ENCODE results near the gene NOTUM.
"Not testable (repeated sequence)": the region's sequence is repeated elsewhere in the genome, so short reads cannot be mapped to it uniquely, and the experiment has no call there.

Gene NOTUM

DNA sequence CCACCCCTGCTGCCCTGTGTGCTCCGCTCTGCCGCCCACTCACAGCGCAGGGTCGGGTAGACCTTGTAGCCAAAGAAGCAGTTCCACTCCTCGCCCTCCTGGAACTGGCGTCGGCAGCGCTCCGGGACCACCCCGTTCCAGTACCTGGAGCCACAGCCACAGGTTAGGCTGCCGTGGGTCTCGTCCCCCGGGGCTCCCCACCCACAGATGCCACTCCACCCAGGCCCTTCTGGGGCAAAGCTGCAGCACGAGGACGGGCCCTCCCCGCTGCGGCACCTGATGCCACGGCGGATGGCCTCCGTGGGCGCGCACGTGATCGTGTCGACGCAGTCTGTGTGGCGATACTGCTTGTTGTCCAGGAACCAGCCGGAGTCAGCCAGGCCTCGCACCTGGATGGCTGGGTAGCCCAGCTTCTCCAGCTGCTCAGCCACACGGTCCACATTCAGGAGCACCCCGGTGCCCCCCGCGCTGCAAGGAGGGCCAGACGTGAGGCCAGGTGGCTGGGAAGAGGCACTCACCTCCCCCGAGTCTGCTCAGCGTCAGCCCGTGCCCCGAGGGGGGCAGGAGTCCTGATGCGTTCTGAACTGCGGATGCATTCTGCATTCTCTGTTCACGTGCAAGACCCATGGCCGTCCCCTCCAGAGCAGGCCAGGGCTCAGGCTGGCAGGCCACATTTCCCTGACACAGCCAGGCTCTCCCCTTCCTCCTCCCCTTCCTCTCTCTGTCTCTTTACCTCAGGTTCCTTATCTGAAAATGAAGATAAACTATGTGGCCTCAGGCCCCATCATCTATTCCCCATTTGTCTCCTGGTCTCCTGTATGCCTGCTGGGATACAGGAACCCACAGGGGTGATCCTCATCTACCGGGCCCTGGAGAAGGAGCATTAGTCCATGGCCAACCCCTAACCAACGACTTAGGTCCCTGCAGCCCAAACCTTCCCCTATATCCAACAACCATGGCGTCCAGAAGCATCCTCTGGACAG, 4.1 kb downstream of the NOTUM start:
- DNase-seq: no peak

DNA sequence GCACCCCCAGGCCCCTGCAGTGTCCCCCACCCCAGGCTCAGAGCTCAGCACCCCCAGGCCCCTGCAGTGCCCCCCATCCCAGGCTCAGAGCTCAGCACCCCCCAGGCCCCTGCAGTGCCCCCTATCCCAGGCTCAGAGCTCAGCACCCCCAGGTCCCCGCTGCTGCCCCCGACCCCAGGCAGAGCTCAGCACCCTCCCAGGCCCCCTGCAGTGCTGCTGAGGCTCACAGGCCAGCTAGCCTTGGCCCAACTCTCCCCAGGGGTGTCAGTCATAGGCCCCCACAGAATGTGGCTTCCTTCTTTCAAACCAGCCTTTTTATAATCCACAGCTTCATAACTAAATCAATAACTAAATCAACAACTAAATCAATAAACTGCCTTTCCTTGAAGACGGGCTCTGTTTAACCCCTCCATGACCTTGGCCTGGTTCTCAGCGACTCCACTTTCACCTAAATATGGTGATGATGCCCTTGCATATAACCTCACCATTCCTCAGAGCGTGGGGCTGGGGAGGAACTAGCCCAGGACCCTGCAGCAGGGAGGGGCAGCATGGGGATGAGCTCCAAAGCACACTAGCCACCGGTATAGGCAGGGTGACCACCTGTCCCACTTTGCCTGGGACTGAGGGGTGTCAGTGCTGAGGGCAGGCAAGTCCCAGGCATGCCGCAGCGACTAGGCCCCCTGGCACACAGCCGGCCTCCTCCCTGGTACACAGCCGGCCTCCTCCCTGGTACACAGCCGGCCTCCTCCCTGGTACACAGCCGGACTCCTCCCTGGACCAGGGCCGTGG, 5.0 kb downstream of the NOTUM start:
- no peak for DNase-seq

DNA sequence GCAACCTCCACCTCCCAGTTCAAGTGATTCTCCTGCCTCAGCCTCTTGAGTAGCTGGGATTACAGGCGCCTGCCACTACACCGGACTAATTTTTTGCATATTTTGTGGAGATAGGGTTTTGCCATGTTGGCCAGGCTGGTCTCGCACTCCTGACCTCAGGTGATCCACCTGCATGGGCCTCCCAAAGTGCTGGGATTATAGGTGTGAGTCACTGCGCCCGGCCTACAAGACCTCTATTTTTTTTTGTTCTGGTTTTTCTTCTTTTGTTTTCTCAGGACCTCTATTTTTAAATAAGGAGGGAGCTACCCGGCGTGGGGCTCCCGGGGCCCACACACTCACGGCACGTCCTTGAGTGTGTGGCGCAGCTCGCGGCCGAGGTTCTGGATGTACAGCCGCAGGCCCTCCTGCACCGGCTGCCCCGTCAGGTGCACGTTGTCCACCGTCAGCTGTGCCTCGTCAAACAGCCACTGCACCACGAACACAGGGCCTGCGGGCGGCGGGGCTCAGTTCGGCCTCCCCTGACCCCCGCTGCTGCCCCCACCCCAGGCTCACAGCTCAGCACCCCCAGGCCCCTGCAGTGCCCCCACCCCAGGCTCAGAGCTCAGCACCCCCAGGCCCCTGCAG, 5.8 kb downstream of the NOTUM start:
- no peak for DNase-seq

DNA sequence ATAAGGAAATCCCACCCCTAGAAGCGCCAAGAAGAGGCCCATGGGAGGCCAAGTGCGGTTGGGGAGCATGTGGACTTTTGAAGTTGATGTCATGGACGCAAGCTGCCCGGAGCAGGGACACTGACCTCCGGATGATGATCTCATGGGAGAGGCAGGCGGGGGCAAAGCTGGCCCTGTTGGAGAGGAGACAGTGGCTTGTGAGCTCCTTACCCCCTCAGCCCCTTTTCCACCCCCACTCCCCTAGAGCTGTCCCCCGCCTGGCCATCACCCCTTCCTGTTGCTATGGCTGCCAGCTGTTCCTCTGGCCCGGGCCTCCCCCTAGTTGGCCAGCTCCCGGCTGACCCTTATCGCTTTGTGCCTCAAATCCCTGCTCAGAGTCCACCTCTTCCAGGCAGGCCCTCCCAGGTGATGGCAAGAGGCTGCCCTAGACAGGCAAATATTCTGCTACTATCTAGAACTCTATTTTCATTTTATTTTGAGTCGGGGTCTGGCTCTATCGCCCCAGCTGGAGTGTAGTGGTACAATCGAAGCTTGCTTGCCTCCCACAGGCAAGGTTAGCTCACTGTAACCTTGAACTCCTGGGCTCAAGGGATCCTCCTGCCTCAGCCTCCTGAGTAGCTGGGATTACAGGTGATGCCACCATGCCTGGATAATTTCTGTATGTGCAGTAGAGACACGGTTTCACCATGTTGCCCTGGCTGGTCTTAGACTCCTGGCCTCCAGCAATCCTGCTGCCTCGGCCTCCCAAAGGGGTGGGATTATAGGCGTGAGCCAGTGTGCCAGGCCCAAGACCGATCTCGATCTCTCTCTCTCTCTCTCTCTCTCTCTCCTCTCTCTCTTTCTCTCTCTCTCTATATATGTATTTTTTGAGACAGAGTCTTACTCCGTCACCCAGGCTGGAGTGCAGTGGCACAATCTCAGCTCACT, 6.6 kb downstream of the NOTUM start:
- no peak for DNase-seq

DNA sequence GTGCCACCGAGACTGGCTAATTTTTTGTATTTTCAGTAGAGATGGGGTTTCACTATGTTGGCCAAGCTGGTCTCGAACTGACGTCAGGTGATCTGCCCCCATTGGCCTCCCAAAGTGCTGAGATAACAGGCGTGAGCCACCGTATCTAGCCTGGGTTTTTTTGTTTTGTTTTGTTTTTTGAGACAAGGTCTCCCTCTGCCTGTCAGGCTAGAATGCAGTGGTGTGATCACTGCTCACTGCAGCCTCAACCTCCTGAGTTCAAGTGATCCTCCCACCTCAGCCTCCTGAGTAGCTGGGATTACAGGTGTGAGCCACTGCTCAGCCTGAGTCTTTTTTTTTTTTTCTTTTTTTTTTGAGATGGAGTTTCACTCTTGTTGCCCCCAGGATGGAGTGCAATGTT, 7.5 kb downstream of the NOTUM start:
- DNase-seq: not testable (repeated sequence)

DNA sequence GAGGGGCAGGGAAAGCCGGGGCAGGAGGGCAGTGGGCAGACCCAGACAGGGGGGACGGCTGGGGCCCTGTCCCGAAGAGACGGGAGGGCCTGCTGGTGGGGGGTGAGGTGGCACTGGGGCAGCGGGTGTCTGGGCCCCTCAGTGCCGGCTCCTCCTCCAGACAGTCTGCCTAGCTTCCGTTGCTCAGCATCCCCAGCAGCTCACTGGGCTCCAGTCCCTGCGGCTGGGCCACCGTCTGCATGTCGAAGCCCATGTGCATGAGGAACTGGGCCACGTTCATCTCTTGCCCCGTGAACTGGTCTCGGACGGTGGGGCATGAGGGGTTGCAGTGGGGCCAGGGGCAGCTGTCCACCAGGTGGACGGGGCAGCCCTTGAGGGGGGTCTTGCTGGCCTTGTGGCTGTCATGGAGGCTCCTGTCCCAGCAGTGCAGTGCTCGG, 8.2 kb downstream of the NOTUM start:
- no peak for DNase-seq

DNA sequence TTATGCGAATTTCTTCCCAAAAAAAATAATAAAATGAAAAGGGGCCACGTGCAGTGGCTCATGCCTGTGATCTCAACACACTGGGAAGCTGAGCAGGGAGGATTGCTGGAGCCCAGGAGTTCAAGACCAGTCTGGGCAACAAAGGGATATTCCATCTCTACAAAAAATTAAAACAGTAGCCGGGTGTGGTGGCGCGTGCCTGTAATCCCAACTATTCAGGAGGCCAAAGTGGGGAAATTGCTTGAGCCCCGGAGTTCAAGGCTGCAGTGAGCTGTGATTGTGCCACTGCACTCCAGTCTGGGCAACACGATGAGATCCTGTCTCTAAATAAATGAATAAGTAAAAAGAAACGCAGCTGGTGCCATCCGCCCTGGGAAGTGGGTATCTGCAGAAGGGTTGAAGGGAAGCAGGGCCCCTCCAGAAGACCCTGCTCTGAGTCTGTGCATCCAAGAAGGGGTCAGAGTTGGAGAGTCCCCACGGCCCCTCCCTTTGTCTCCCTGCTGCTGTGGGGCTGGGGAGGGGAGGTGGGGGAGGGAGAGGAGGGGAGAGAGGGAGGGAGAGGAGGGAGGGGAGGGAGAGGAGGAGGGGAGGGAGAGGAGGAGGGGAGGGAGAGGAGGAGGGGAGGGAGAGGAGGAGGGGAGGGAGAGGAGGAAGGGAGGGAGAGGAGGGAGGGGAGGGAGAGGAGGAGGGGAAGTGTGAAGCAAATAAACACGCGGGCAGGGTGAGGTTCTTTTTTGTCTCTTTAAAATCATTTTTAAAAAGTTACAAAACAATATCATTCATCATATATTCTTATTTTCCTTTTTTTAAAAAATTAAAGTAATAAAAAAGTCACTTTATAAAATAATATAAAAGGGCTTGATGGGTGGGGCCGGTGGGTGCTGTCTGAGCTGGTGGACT, 9.0 kb downstream of the NOTUM start:
- DNase-seq: no peak

DNA sequence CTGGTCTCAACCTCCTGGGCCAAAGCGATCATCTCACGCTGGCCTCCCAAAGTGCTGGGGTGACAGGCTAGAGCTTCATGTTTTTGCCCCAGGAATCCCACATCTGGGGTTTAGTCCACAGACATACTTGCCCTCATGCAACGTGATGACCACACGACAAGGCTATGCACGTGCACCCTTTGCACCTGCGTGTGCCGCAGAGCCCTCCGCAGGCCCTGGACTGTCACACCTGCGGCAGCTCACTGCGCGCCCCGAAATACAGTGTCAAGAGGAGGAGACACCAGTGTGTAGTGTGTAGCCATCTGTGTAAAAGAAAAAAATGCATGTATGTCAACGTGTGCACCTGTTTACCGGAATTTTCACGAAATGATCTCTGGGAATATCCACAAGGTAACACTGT, 10.5 kb downstream of the NOTUM start:
- DNase-seq: no peak

DNA sequence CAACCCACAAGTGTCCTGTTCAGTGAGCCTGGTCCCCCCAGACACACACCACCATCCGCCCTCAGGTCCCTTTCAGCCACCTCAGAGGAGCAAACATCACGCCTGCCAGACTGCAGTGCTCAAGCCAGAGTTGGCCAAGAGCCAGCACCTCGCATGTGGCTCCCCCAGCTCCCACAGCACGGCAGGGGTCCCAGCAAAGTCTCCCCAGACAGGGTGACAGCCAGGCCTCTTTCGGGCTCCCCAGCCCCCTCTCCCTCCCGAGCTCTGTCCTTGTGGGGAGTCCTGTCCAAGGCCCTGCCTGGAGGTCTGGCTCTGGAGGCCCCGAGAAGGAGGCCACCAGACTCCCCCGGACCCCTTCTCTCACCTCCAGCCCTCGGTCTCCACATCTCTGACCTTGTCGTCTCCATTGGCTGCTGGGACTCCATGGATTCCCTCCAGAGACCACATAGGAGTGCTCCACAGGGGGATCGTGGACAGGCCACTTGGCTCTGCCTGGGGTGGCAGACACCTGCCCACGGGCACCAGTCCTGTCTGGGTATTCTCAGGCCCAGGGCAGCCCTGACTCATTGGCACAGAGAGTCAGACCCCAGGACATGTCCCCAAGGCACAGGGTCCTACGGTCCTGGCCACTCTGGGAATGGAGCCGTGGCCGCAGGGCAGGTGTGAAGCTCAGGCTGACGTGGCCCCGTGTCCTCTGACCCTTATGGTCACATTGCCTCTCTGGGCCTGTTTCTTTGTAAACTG, 12.2 kb downstream of the NOTUM start:
- no peak for DNase-seq

DNA sequence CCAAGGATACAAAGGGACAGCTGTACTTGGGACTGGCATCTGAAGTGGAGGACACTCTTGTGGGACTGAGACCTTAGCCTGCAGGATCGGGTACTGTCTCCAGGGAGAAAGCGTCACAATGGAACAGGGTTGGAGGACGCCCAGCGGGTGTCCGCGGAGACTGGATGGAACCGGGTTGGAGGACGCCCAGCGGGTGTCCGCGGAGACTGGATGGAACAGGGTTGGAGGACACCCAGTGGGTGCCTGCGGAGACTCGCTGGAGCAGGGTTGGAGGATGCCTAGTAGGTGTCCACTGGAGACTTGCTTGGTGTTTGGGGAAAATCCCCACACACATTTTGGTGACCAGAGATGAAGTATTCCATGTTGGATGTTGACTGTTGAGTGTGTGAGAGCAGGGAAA, 13.8 kb downstream of the NOTUM start, which contains the start of gene MYADML2:
TSS of gene MYADML2 (minus strand) at position 45 of the 400 bp plus-strand sequence. CDS start 5,492 bp downstream, outside the sequence.
- no peak for DNase-seq

DNA sequence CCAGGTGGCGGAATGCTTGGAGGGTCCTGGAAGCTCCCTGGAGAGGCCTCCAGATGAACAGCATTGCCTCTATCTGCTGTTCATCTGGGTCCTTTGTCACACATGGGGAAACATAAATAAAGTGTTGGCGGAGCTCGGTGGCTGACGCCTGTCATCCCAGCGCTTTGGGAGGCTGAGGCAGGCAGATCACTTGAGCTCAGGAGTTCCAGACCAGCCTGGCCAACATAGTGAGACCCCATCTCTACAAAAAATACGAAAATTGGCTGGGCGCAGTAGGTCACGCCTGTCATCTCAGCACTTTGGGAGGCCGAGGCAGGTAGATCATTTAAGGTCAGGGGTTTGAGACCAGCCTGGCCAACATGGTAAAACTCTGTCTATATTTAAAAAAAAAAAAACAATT, 16.1 kb downstream of the NOTUM start:
- no peak for DNase-seq

DNA sequence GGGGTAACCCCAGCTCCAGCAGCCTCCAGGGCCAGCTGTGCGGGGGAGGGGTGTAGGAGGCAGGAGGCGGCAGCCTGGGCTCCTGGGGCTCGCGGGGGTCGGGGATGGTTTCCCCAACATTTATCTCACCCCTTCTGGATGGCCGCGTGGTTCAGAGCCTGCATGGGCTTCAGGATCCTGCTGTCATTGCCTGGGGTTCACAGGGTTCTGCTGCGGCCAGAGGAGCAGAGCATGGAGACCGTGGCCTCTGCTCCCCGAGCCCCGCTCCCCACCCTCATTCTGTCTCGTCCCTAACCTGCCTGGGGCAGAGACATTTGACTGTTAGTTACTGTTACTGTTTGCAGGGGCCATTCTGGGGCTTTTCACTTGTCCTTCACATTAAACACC, 18.8 kb downstream of the NOTUM start:
- no peak for DNase-seq

DNA sequence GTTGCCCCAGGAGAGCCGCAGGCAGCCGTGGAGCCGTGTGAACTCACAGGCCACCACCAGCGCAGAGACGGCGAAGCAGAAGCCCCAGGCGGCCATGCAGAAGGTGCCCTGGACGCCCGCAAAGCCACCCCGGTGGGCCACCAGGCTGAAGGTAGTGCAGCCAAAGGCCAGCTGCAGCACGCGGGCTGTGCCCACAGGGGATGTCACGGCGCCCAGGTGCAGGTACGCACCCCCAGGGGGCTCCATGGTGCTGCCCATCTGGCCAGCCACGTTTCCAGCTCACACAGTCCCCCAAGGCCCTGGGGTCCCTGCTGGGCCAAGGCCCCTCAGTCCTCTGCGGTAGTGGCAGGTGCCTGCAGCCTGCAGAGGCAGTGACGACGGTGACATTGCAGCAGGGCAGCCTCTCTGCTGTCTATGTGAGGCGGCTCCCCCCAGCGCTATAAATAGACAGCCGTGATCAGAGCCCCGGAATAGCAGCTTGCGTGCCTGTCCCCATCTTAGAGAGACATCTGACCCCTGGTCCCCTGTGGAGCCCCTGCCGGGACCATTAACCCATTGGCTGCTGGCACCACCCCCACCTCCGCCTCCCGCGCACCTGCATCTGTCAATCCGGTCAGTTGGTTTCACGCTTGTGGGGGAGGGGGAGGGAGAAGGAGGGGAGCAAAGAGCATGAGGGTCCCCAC, 19.4 kb downstream of the NOTUM start:
- DNase-seq: no peak

DNA sequence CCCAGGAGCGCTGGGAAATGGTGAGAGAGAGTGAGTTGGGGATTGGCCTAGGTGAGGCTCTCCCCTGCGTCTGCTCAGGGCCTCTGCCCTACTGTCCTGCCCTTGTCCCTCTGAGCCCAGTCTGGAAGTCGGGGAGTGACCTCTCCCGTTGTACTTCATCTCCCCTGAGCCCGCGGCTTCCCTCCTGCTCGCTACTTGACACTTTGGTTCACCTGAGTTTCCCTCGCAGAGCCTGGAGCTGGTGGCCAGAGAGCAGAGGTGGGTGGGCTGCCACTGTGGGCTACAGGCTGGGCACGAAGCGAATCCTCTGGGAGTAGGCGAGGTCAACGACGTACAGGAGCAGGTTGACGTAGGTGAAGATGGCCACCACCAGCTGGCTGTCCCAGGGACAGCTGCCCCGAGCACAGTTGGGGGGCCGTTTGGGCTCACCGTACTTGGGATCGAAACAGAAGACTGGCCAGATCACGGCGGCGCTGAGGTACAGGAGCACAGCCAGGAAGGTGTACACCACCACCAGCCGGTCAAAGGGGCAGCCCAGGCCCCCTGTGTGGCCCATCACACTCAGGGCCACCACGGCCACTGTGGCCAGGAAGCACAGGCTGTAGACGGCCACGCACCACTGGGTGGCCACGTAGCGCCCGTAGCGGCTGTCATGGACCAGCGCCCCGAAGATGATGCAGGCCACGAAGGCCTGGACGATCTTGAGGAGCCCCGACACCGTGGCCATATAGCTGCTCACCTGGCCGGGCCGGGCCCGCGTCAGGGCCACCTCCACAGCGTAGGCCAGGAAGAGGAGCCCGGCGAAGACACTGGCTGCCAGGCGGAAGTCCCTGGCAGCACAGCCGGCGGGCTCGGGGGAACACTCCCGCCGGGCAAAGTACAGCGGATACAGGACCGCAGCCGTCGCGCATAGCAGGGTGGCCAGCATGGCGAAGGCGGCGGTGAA, 20.2 kb downstream of the NOTUM start:
- DNase-seq: no peak

DNA sequence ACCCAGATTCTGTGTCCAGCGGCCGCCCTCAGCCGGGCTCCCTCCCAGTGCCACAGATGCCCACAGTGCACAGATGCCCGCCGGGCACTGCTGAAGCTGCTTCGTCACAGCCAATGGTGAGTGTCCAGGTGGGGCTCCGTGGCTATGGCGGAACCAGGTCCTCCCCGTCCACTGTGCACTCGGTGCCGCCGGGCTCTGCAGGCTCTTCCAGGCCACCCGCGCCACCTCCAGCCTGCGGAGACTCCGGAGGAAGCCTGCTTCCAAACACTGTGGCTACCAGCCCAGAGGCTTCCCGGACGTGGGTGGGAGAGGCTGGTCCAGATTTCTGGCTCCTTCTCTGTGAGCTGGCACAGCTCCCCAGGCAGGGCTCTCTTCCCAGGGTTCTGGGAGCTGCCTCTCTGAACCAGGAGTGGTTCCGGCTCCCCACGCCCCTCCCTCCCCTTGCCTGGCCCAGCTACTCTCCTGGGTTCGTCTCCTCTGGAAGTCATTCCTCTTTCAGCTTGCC, 21.1 kb downstream of the NOTUM start:
- no peak for DNase-seq

DNA sequence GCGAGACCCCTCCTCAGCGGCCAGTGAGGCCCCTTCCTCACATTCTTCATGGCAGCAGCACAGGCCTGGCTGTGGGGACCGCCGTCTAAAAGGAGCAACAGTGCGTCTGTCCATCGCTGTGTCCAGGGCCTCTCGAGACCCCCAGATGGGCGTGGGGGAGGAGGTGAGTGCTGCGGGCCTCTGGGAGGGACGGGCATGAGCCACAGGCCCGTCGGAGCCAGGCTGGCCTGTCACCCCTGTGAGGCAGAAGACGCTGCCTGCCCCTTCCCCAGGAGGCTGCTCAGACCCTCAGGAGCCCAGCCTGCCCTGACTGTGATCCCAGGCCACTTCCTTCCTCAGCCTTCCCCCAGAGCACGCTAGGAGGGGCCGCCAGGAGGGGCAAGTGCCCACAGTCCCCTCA, 21.8 kb downstream of the NOTUM start:
- no peak for DNase-seq

DNA sequence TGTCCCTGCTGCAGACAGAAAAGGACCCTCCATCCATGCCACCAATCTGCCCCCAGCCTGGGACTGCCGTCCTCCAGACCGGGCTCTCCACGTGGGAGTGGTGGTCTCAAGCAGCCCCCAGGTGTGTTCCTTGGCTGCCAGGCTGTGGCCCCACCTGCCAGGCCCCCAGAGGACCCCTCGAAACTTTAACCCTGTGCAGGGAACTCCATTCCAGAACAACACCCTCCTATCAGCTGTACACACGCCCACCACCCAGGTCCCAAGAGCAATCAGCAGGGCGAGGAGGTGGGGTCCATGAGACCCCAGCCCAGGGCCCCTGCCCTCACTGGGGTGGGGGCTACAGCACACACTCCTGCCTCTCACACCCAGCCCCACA, 25.3 kb downstream of the NOTUM start:
- DNase-seq: no peak

Measured in fibroblast of upper back skin (primary cell).